Renal cortex interstitium (tissue), 15 donors: Measurements from ENCODE around the gene AP5B1. TPM values are rescaled to one million over a fixed set of nuclear protein-coding genes. Genes with fewer than 3 reads are reported as not detected.

Experiments used
- DNase-seq, 11 donors: peaks; one replicate each; pipeline ENCODE4 v3.0.0-alpha.2; 2013; ENCODE audit warnings: low read depth in 9 of 11, low spot score in 4 of 11; ENCODE audit errors: extremely low read depth in 1 of 11
- long read RNA-seq, 16 experiments: transcript quantifications; one replicate each; lab custom pipeline, GENCODE V29; 2026
- polyA plus RNA-seq, 3 donors: library from polyadenylated mRNA; unstranded; fragments of 120-200 nt; gene quantifications; one replicate each; pipeline ENCODE4 v1.2.1, GENCODE V29; 2013; ENCODE audit not compliant: insufficient read length in 3 of 3

The AP5B1 gene, protein sequence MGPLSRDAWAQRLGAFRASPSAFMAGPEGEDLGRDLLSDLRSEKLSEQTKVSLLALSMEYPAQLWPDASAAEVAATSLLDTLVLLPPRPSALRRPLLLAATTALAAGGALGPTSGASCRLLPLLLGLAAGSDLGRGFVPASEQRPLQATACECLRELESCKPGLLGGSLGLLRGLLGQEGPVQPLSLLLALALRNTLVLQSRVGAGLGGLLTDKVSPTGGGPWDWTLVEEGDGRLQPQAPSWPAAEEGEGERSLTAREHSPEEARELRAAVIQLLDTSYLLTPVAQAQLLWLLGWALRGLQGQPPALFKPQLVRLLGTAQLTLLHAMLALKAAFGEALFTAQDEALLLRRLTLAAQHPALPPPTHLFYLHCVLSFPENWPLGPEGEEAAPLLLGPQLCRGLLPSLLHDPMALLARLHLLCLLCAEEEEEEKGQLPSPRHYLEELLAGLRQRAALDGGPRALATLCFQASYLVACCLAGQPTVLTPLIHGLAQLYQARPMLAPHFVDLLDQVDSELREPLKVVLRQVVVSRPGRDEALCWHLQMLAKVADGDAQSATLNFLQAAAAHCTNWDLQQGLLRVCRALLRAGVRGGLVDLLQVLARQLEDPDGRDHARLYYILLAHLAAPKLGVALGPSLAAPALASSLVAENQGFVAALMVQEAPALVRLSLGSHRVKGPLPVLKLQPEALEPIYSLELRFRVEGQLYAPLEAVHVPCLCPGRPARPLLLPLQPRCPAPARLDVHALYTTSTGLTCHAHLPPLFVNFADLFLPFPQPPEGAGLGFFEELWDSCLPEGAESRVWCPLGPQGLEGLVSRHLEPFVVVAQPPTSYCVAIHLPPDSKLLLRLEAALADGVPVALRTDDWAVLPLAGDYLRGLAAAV
- 10 to 100 TPM in 1 of 3 donors, 1 to 10 TPM in 2; 5.7 to 10.3 (median 7.6) TPM for polyA plus RNA-seq
- long read RNA-seq, donor 1, full-length matches to known transcripts = 1 of 1 reads
- long read RNA-seq, donor 1, partial matches to known transcripts = 0 of 1 reads
- long read RNA-seq, donor 1, other reads (novel, unspliced or antisense) = 0 of 1 reads
- long read RNA-seq, donor 2, full-length matches to known transcripts = 2 of 2 reads
- long read RNA-seq, donor 2, partial matches to known transcripts = 0 of 2 reads
- long read RNA-seq, donor 2, other reads (novel, unspliced or antisense) = 0 of 2 reads
- long read RNA-seq, donor 3, full-length matches to known transcripts = 4 of 4 reads
- long read RNA-seq, donor 3, partial matches to known transcripts = 0 of 4 reads
- long read RNA-seq, donor 3, other reads (novel, unspliced or antisense) = 0 of 4 reads
- long read RNA-seq, donor 4, full-length matches to known transcripts = 2 of 2 reads
- long read RNA-seq, donor 4, partial matches to known transcripts = 0 of 2 reads
- long read RNA-seq, donor 4, other reads (novel, unspliced or antisense) = 0 of 2 reads
- long read RNA-seq, donor 5 = 0 reads
- long read RNA-seq, donor 6, full-length matches to known transcripts = 2 of 2 reads
- long read RNA-seq, donor 6, partial matches to known transcripts = 0 of 2 reads
- long read RNA-seq, donor 6, other reads (novel, unspliced or antisense) = 0 of 2 reads
- long read RNA-seq, donor 7 = 0 reads
- long read RNA-seq, donor 8, full-length matches to known transcripts = 2 of 9 reads
- long read RNA-seq, donor 8, partial matches to known transcripts = 0 of 9 reads
- long read RNA-seq, donor 8, other reads (novel, unspliced or antisense) = 7 of 9 reads
- long read RNA-seq, donor 9, full-length matches to known transcripts = 3 of 3 reads
- long read RNA-seq, donor 9, partial matches to known transcripts = 0 of 3 reads
- long read RNA-seq, donor 9, other reads (novel, unspliced or antisense) = 0 of 3 reads
- long read RNA-seq, donor 10, full-length matches to known transcripts = 3 of 3 reads
- long read RNA-seq, donor 10, partial matches to known transcripts = 0 of 3 reads
- long read RNA-seq, donor 10, other reads (novel, unspliced or antisense) = 0 of 3 reads
- long read RNA-seq, donor 11, partial matches to known transcripts = 6 of 6 reads
- long read RNA-seq, donor 11, other reads (novel, unspliced or antisense) = 0 of 6 reads
- long read RNA-seq, donor 12 = 0 reads
- long read RNA-seq, donor 13 = 0 reads
- long read RNA-seq, donor 14, full-length matches to known transcripts = 1 of 1 reads
- long read RNA-seq, donor 14, partial matches to known transcripts = 0 of 1 reads
- long read RNA-seq, donor 14, other reads (novel, unspliced or antisense) = 0 of 1 reads
- long read RNA-seq, donor 15 = 0 reads
- long read RNA-seq, donor 16, full-length matches to known transcripts = 5 of 5 reads
- long read RNA-seq, donor 16, partial matches to known transcripts = 0 of 5 reads
- long read RNA-seq, donor 16, other reads (novel, unspliced or antisense) = 0 of 5 reads

DNA sequence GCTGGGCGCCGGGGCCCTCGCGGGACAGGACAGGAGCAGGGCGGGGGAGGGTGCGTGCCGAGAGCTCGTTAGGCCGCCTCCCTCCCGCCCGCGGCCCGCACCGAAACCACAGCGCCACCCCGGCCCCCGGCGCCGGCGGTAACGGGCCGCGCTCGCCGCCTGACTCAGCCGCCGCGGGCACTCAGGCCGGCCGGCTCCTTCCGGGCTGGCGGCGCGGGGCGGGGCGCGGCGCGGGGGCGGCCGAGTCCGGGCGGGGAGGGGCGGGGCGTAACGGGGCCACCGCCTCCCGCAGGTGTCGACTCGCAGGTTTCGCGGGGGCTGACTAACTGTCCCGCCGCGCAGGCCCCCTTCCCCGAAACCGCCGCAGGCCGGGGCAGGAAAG, at the start of gene AP5B1:
Gene AP5B1 (minus strand): TSS at position 207 of the 382 bp plus-strand sequence. CDS start 385 bp downstream, outside the sequence.
- DNase-seq = peak in 1 of 11 donors; percentile 29

DNA sequence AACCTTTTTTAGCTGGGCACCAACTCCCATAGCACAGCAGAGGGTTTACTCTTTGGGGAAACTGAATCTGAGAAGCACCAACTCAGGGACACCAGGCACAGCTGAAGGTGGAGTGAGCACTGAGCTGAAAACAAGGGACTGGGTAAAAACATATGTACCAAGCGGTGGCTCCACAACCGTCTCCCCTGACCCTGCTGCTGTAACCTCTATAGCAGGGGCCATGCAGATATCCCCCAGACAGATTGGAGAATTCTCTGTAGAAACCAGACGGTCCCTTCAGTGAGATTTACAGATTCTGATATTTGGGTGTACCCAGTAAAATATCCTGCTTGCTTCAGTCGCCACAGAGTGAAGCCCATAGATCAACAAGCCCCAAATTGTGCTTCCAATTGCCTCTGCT, 48.7 kb upstream of the AP5B1 start:
- no peak for DNase-seq

DNA sequence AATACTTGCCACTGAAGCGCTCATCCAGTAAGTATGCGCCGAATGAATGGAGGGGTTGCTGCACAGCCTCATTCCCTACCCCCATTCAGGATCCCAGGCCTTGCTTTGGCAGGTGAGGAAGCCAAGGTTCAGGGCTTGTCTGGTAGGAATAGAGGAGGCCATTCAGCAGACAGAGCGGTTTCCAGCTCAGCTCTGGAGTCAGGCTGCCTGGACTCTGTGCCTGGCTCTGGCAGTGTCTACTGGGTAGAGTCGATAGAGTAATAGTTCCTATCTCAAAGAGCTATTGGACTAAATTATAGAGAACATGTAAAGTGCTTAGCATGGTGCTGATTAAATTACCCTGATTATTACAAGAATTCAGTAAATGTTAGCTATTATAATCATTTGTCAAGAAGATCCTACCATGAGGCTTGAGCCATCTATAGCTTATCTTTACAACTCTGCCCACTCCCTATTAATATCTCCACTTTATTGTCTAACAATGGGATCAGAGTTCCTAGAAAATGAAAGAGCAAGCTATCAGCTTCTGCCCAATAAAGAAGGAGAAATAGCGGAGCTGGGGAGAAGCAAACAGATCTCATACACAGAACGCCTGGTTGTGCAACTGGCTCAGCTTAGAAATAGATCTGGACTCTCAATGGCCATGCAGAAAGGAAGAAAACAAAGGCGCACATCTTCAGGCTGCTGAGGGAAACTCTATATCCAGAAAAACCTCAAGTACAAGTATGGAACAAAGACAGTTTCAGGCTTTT, 46.4 kb upstream of the AP5B1 start:
- DNase-seq = no peak

DNA sequence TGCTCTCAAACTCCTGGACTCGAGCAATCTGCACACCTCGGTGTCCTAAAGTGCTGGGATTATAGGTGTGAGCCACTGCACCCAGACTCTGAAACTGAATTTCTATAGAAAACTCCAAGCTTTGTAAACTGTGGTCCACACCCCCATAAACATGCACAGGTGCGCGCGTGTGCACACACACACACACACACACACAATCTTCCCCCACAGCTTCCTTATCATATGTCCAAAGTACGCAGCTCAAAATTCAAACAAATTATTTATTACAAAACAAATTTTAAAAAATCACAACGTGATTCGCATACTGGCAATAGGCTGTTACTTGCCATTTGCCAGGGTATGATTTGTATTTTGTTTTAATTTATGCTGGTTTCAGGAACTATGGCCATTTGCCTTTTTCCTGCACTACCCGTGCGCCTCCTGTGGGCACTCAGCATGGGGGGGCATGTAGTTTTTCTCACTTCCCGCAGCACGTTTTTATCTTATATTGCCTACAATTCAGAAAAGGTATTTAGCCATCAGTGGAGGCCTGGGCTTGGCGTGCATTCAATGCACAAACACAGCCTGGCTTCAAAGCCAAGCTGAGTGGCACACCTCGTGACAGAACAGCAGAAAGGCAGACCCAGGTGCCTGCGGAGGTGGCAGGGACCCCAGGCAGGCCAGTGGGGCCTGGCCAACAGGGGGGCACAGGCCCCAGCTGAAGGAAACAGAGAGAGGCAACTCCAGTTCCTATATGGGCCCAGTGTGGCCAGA, 42.2 kb upstream of the AP5B1 start:
- no peak for DNase-seq

DNA sequence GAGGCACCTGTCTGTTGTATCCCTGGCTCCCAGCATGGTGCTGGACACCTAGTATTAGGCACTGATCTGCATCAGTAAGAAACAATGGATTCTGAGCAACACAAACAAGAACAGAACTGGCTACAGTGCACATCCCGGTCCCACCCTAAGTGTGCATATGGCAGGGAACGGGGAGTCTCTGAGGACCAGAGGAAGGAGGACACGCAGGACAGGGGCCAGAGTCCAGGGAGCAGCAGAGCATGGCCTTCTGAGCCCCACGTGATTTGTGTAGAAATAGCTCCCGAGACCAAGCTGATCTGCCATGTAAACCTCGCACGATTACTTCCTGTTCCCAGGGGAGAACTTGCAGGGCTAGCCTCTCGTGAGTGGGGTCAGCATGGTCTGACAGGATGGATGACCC, 40.3 kb upstream of the AP5B1 start:
- DNase-seq = peak in 2 of 11 donors; percentile 12 to 32

DNA sequence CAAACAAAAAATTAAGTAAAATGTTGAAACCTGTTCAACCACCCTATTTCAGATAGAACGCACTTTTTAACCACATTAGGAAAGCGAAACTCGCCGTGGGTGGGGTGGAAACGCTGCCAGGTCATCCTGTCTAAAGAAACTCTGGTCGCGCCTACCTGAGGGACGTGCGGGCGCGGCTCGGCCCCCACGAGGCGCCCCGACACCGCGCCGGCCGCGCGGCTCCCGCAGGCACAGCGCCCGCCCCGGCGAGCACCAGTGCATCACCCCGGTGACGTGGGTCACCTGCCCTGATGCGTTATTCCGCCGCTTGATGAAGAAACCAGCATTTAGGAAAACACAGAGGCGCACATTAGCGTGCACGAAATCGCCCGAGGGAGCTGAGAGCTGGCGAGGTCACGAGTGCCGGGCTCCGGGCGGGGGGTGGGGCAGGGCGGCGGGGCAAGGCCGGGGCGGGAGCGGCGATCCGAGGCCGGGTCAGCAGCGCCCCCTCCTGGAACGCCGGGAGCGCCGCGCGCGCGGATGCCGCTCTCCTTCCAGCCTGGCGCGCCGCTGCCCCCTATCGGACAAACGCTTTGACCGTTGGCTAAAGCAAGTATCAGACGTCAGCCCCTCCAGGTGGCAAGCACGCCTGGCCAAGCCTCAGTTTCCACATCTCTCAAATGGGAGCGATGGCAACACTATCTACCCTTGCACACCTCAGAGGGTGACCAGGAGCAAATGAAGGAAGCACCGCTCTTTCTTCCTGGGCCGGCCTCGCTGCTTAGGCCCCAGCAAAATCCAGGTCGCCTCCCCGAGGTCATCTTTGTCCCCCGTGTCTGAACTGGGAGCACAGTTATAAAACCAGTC, 37.3 kb upstream of the AP5B1 start:
- peak; percentile 64 to 89 (median 82) for DNase-seq

DNA sequence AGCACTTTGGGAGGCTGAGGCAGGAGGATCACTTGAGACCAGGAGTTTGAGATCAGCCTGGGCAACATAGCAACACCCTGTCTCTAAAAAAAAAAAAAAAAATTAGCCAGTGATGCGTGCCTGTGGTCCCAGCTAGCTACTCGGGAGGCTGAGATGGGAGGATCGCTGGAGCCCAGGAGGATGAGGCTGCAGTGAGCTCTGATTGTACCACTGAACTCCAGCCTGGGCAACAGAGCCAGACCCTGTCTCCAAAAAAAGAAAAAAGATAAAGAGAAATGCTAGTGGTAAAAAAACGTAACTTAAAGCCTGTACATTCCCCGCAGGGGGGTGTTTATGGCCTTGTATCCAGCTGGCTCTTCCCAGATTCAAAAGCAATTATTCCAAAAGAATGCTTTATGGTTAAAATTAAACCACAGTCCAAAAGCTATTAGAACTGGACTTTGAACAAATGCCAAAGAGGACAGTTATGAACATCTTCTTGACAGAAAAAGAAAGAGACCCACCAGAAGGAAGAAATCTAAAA, 36.6 kb upstream of the AP5B1 start:
- peak in 3 of 11 donors; percentile 39 to 57 (median 47) for DNase-seq

DNA sequence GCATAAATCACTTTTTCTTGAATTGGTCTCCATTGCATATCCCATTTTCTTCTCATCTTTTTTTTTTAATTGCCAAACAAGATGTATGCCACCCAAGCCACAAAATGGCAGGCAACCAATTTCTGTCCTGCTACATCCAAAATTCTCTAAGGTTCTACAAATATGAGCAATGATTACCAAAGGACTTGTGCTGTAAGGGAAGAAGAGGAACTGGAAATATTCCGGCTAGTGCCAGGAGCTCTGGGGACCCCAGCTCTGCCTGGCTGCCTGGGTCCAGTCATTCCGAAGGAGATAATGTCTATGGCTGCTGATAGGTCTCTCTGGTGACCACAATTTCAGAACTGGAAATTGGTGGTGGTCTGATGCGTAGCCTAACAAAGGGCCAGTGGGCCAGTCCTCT, 35.9 kb upstream of the AP5B1 start:
- DNase-seq = no peak

DNA sequence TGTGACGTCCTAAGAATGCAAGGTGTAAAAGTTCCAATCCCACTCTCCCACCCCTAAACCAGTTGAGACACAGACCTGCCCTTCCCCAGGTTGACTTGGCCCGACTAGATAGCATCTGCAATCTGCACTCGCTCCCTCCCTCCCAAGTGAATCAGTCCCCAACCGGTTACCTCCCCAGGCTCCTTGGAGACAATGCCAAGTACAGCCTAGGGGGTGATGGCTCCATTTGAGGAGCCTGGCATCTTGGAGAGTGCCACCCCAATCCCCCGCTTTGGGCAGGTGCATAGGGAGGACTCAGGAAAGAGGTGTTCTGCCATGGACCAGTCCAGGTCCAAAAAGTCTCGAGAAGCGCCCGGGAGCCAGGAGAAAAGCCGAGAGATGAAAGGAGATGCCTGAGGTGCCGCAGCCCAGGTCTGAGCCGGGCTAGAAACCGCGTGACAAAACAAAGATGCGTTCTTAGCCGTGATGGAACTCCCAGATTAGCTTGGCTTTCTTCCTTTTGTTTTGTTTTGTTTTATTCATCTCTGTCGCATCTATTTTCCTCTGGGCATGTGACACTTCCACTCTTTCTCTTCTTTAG, 34.3 kb upstream of the AP5B1 start:
- no peak for DNase-seq

DNA sequence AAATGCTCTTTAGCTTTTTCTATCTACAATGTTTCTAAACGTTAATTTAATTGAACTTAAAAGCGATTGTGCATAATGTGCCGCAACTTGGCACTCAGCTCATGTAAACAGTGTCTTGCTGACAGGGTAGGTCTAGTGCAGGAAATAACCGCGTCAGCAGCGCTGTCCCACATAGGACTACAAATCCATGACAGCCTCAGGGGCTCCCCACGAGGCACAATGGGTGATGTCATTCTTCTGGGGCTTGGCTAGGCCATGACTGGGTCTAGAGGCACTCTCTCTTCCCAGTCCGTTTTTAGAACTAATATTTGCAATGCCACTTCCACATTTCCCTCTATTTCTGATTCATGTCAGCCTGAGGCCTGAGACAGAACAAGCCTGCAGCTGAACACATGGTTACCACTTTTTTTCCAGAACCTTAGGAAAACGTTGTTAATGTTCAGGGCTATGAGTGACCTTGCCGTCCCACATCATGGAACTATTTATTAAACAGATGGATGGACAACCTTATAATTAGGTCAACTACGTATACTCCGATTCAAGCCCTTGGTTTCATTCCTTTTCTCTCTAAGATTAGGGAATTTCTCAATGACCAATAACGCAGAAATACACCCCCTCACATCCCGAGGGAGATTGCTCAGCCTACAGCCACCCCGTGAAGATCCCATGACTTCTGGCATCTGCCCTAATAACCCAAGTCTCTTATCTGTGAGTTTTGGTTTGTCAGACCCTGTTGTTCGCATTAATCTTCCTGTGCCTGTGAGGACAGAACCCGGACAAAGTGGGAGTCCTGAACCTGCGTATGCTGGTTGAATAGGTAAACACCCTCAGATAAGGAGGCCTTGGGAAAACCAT, 33.6 kb upstream of the AP5B1 start:
- DNase-seq = no peak

DNA sequence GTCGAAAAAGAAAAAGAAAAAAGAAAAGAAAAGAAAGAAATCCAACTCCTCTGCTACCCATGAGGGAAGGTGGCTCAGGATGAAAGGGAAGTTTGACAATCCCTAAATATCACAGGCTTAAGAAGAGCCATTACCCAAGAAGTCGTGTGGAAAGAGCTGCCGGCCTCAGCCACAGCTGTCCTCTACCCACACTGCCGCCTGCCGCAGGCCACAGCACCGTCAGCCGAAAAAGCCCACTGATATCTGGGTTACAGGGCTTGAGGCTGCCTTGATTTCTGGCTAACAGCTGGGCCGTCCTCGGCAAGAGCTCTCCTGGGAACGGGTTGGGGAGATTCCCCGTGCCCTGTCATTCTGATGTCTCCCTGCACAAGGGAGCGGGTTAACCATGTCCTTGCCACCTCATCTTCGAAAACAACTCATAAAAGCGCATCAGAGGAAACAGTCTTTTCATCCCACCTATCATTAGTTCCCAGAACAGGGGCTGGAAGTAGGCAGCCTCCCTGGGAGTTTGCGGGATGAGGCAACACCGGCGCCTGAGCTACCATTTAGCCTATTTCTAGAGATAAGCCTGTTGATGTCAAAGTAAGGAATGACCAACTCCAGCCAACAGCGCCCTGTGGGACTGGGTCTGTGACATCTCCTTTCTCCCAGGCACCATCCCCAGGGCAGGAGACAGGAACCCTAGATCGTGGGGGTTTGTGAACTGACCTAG, 31.1 kb upstream of the AP5B1 start:
- no peak for DNase-seq

DNA sequence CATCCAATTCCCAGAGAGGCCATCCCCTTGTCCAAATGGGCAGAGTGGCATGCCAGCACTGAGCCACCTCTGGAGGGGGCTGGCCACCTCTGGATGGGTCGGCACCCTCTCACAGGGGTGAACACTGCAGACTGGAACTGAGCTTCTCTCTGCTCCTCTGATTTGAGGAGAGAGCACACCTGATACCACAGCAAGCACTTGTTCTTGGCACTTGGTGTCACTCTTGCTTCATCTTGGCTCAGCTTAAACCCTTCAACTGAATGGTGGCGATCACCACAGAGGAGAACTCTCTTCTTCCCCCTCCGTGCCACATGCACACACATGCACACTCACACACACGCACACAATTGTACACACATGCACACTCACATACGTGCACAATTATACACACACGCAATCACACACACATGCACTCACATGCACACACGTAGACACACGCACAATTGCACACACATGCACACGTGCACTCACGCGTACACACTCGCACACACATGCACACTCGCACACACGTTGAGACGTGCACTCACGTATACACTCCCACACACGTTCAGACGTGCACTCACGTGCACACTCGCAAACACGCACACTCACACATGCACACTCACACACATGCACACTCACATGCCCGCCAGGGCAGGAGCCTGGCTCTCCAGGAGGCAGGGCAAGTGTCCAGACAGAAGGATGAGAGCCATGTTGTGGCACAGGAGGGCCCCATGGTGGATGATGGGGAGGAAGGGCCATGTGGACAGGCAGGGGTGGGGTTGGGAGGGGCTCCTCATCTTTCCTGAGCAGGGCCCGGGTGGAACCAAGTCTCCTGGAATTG, 29.5 kb upstream of the AP5B1 start:
- DNase-seq = no peak
